GM12873 (cell line): ENCODE data around the gene PIK3C2G.

ENCODE experiments used
- TF ChIP-seq, protein P1 (sequence below): IDR thresholded peaks from 2 replicates; pipeline ENCODE4 v1.5.1; 2012; ENCODE audit warnings: low read depth, mild to moderate bottlenecking, moderate library complexity, low read length, control low read depth; ENCODE audit not compliant: insufficient read depth; ENCODE audit errors: missing control alignments

Gene PIK3C2G

DNA sequence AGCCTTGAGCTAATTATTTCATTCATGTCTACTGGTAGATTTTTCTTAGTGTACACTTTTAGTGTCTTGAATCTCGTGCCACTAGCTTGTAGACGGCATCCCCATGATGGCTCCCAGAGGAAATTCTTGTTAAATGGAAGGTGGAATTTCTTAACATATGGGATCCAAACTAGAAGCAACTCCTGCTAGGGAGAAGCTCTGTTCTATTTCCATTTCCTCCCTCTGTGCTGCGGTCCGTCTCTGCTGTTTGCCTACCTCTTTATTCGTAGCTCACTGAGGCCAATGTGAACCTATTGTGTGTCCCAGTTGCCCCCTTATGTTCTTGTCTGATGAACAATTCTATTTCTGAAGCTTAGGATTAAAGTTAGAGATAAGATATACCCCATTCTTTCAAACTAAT lies 588 bp downstream of the PIK3C2G start:
- TF ChIP-seq, protein P1, sequence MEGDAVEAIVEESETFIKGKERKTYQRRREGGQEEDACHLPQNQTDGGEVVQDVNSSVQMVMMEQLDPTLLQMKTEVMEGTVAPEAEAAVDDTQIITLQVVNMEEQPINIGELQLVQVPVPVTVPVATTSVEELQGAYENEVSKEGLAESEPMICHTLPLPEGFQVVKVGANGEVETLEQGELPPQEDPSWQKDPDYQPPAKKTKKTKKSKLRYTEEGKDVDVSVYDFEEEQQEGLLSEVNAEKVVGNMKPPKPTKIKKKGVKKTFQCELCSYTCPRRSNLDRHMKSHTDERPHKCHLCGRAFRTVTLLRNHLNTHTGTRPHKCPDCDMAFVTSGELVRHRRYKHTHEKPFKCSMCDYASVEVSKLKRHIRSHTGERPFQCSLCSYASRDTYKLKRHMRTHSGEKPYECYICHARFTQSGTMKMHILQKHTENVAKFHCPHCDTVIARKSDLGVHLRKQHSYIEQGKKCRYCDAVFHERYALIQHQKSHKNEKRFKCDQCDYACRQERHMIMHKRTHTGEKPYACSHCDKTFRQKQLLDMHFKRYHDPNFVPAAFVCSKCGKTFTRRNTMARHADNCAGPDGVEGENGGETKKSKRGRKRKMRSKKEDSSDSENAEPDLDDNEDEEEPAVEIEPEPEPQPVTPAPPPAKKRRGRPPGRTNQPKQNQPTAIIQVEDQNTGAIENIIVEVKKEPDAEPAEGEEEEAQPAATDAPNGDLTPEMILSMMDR = no peak

DNA sequence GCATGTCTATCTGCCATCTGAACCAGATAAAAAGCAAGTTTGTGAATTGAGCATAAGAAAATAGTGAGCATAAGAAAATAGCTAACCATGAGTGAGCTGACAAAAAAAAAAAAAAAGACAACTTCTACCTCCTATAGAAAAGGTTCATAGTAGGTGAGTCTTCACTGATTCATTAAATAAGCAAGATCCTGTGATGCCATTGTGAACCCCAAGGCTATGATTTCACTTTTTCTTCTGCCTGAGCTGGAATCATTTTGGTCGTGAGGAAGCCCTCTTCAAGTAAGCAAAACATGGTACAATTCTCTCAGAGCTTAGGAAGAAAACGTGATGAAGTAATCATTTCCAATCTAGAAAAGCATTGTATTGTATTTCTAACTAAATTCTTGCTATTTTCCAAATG lies 1.2 kb downstream of the PIK3C2G start:
- TF ChIP-seq, protein P1 = no peak

DNA sequence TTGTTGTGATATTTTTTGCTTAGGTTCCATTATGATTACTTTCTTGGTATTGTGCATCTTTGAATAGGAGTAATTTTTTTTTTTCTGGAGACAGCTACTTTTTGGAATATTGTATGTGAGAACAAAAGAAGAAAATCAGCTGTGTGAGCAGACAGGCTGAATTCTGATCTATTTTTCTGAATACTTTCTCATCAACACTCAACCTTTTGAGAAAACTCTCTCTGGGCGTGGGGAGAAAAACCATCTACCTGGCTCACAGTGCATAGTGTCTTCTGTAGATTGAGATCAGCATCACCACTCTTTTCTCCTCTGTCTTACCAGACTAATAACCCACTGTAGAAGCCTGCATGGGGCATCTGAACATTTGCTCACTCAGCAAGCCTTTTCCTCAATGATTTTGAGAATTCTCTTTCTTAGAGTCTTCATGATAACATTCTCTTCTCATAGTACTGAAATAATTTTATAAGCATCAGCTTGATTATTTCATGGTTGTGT lies 3.3 kb downstream of the PIK3C2G start:
- TF ChIP-seq, protein P1 = no peak

DNA sequence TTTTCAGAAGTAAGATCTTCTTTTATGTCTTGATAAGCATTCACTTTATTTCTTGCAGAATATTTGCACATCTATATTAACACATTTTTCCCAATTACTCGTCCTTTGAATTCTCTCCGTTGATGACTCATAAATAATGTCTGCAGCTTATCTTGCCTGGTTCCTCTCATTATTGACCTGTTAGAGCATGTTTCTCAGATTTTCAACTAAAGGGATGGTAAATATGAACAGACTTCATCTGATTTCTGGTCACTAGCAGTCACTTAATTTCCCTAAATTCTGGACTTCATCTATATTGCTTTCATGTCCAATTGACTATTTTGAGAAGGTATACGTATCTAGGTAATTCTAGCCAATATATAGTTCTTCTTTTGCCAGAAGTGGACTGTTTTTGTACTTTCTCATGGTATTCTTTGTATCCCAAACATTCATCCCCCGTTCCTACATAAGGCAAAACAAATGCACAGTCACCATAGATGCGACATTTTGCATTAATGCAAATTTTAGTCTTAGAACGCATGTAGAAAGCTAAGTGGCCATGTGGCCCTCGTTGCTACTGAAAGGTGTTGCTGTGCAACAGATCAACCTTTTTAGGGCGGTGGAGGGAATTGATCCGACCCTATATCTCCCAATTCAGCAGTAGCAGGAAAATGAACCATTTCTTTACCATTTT lies 6.2 kb downstream of the PIK3C2G start:
- TF ChIP-seq, protein P1 = no peak

DNA sequence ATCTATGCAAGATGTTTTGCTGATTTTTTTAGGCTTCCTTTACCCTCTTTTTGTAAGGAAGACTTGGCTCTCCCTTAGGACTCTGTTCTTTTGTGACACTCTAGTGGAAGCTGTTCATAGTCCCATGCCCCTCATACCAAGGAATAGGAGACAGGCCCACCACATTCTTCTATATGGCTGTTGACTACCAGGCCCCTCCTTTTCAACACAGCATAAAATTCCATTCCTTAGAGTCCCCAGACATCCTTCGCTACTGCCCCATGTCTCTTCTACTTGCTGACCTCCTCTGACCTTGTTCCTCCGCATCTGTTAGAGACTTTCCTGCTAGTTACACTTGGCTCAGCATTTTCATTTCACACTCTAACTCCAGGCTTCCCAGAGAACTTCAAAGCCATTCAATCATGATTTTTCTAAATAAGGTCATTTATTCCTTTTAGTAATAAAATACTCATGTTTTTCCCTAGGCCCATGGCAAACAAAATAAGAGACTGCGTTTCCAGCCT lies 9.7 kb downstream of the PIK3C2G start:
- TF ChIP-seq, protein P1 = no peak

DNA sequence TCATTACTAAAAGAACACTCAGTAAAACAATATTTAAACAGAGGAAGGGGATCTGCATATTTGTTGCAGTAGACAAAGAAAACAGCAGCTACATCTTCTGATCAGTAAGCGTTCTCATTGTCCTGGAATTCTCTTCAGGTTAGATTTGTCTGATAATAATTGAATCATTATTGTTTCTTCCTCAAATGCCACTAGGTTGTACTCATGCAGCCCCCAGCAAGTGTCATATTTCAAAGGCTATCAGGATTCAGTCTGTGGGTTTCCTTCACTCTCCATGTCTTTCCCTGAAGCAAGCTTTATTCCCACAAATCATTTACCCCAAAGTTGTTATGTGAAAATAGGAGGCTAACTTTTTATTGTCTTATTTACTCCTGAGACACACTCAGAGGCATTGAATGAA lies 14.7 kb downstream of the PIK3C2G start:
- TF ChIP-seq, protein P1 = no peak

DNA sequence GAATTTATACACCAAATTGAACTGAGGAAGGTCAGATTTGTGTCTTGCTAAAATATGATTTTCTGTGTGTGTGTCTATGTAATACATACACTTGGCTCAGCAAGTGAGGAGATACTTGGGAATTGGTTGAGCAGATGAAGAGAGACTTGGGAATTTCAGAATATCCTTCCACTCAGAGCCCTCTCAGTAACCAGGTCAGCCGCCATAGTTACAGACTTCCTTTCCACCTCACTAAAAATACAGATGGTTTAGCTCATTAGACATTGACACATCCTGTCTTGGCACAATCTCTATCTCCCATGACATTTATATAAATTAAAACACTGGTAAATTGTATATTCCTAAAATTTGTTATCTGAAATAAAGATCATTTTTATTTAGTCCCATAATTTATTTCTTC lies 15.9 kb downstream of the PIK3C2G start:
- TF ChIP-seq, protein P1 = no peak
